Endothelial cell (in vitro differentiated cells): ENCODE data around the gene ZNF174. TPM values are rescaled to one million over a fixed set of nuclear protein-coding genes. Genes with fewer than 3 reads are reported as not detected.
A peak's percentile ranks its signal among the peaks of the same experiment; 100 is the strongest.

ENCODE experiments used
- DNase-seq: peaks from one replicate; pipeline ENCODE4 v3.0.0; 2021; ENCODE audit warnings: low spot score
- H3K27ac Mint-ChIP-seq: one replicate; pipeline ENCODE4 v1.8.0; 2021; ENCODE audit warnings: mixed read lengths, inconsistent platforms; ENCODE audit not compliant: unreplicated experiment
- H3K27me3 Mint-ChIP-seq: one replicate; pipeline ENCODE4 v1.8.0; 2021; ENCODE audit warnings: mild to moderate bottlenecking, moderate library complexity, mixed read lengths, inconsistent platforms; ENCODE audit not compliant: unreplicated experiment
- H3K36me3 Mint-ChIP-seq: one replicate; pipeline ENCODE4 v1.8.0; 2021; ENCODE audit warnings: mild to moderate bottlenecking, low read depth, mixed read lengths, inconsistent platforms; ENCODE audit not compliant: unreplicated experiment
- H3K4me1 Mint-ChIP-seq: one replicate; pipeline ENCODE4 v1.8.0; 2021; ENCODE audit warnings: mild to moderate bottlenecking, mixed read lengths, inconsistent platforms; ENCODE audit not compliant: unreplicated experiment
- H3K4me3 Mint-ChIP-seq: one replicate; pipeline ENCODE4 v1.8.0; 2021; ENCODE audit warnings: mild to moderate bottlenecking, mixed read lengths, inconsistent platforms; ENCODE audit not compliant: unreplicated experiment
- H3K9me3 Mint-ChIP-seq: one replicate; pipeline ENCODE4 v1.8.0; 2021; ENCODE audit warnings: mixed read lengths, inconsistent platforms; ENCODE audit not compliant: unreplicated experiment
- total RNA-seq: library from RNA; stranded (reverse); fragmentation: NEBNext Ultra II Directional; extraction: Animal tissue kit (Norgen Biotek cat#: 25700); gene quantifications from one replicate; pipeline ENCODE4 v1.2.1, GENCODE V29; 2021; ENCODE audit not compliant: unreplicated experiment
- TF ChIP-seq, protein P1 (sequence below): fragments of 200-600 bp; sonication (generic); IDR thresholded peaks from one replicate; pipeline ENCODE4 v1.5.0; 2021; ENCODE audit warnings: antibody characterized with exemption; ENCODE audit not compliant: unreplicated experiment

Gene ZNF174
- total RNA-seq, 1 donor from 2014 or later, result 10.3 TPM

- H3K4me3 Mint-ChIP-seq, result no peak overlapping the region
- no peaks in the 10 kb centered on the region for H3K4me1 Mint-ChIP-seq
- TF ChIP-seq, protein P1, sequence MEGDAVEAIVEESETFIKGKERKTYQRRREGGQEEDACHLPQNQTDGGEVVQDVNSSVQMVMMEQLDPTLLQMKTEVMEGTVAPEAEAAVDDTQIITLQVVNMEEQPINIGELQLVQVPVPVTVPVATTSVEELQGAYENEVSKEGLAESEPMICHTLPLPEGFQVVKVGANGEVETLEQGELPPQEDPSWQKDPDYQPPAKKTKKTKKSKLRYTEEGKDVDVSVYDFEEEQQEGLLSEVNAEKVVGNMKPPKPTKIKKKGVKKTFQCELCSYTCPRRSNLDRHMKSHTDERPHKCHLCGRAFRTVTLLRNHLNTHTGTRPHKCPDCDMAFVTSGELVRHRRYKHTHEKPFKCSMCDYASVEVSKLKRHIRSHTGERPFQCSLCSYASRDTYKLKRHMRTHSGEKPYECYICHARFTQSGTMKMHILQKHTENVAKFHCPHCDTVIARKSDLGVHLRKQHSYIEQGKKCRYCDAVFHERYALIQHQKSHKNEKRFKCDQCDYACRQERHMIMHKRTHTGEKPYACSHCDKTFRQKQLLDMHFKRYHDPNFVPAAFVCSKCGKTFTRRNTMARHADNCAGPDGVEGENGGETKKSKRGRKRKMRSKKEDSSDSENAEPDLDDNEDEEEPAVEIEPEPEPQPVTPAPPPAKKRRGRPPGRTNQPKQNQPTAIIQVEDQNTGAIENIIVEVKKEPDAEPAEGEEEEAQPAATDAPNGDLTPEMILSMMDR, result no peak
- no peaks in the 10 kb centered on the region for H3K9me3 Mint-ChIP-seq
- H3K27ac Mint-ChIP-seq, result no peak overlapping the region
- H3K36me3 Mint-ChIP-seq, result peaks cover 9% of the 10 kb centered on the region
- DNase-seq, result no peak
- no peaks in the 10 kb centered on the region for H3K27me3 Mint-ChIP-seq
Observed at GRCh38 chr16:3434373-3434772, 33.4 kb downstream of the ZNF174 start.

GRCh38 chr16:3439637-3440036, 38.6 kb downstream of the ZNF174 start:
- peaks cover 14% of the 10 kb centered on the region for H3K27me3 Mint-ChIP-seq
- no peaks in the 10 kb centered on the region for H3K9me3 Mint-ChIP-seq
- peak overlapping the region; percentile 27 for H3K4me3 Mint-ChIP-seq
- no peak for DNase-seq
- TF ChIP-seq, protein P1, result no peak
- H3K27ac Mint-ChIP-seq, result no peak overlapping the region
- H3K36me3 Mint-ChIP-seq, result peaks cover 26% of the 10 kb centered on the region
- peaks cover 9% of the 10 kb centered on the region for H3K4me1 Mint-ChIP-seq

GRCh38 chr16:3443108-3444031, 42.4 kb downstream of the ZNF174 start, which contains the start of the genes NAA60 and ZNF597:
NAA60 (plus strand) TSS chr16:3443680; CDS start chr16:3476228, 32,548 bp downstream.
ZNF597 (minus strand) TSS chr16:3443504; CDS start chr16:3443153, 351 bp downstream.
- peak; percentile 66 for DNase-seq
- Mint-ChIP-seq H3K27ac (peak within 1 kb of the TSS; percentile 98), H3K9me3 (no peaks in the 10 kb centered on the region), H3K27me3 (peaks cover 17% of the 10 kb centered on the region), H3K4me1 (peaks cover 9% of the 10 kb centered on the region), H3K4me3 (peak within 1 kb of the TSS; percentile 98), H3K36me3 (peaks cover 32% of the 10 kb centered on the region)
- TF ChIP-seq, protein P1, result no peak

DNA sequence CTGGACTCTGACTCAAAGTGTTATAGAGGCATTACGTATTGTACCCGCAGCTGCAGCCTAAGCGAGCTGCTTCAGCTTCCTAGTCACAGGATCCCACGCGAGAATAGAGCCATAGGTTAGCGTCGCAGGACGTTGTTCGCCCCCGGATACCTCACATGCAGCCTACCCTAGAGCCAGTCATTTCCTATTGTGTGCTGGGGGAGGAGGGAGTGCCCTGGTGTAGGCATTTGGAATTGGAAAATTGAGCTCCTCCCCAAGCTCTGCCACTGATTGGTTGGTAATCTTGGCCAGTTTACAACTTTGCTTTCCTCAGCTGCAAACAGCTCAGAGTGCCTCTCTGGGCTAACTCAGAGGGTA, 43.0 kb downstream of the ZNF174 start:
- Mint-ChIP-seq H3K4me3 (peak overlapping the region; percentile 98), H3K9me3 (no peaks in the 10 kb centered on the region), H3K27ac (peak overlapping the region; percentile 98), H3K4me1 (peaks cover 9% of the 10 kb centered on the region), H3K36me3 (peaks cover 32% of the 10 kb centered on the region), H3K27me3 (peaks cover 17% of the 10 kb centered on the region)
- TF ChIP-seq, protein P1, result no peak
- DNase-seq, result peak; percentile 48

DNA sequence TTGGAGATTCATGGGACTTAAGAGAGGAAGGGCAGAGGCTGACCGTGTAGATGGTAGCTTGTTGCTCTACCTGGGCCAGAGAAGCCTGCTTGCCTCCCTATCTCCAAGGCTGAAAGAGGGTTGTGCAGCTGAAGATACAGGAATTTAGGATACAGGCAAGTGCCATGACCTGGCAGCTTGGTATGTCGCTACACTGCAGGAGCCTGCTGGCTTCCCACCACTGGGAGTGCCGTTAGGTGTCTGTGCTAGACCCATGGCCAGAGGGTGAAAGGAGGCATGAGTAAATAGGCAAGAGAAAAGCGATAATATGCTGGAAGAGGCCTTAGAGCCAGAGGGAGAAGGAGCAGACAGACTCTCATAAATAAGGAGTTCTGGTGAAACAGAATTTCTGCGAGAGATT, 53.1 kb downstream of the ZNF174 start:
- TF ChIP-seq, protein P1, result no peak
- Mint-ChIP-seq H3K36me3 (peaks cover 13% of the 10 kb centered on the region), H3K4me3 (no peak overlapping the region), H3K9me3 (peaks cover under 1% of the 10 kb centered on the region), H3K27ac (no peak overlapping the region), H3K4me1 (peaks cover 29% of the 10 kb centered on the region), H3K27me3 (peaks cover 16% of the 10 kb centered on the region)
- no peak for DNase-seq
